Thyroid gland (tissue), 4 donors: Measurements from ENCODE around the gene PLCE1. TPM values are rescaled to one million over a fixed set of nuclear protein-coding genes. Genes with fewer than 3 reads are reported as not detected.

ENCODE experiments used
- DNase-seq, 2 donors: peaks; one replicate each; pipeline ENCODE4 v3.0.0-alpha.2; 2019
- H3K27ac ChIP-seq, 3 donors: fragments of 200-600 bp; sonication (generic); 1 replicate in 2 of 3; 2 replicates in 1 of 3; pipeline ENCODE4 v1.5.1; 2016 to 2019; ENCODE audit warnings: mild to moderate bottlenecking in 1 of 3, moderate library complexity in 1 of 3
- H3K27me3 ChIP-seq: fragments of 200-600 bp; sonication (generic); one replicate; pipeline ENCODE4 v1.5.1; 2019
- H3K36me3 ChIP-seq, 2 donors: fragments of 200-600 bp; sonication (generic); one replicate each; pipeline ENCODE4 v1.5.1; 2016 to 2019
- H3K4me1 ChIP-seq, 2 donors: fragments of 200-600 bp; sonication (generic); one replicate each; pipeline ENCODE4 v1.5.1; 2017 to 2019
- H3K4me3 ChIP-seq, 3 donors: fragments of 200-600 bp; sonication (generic); replicated peaks in 1 of 3; 1 replicate in 2 of 3; 2 replicates in 1 of 3; pipeline ENCODE4 v1.5.1; 2016; ENCODE audit warnings: mild to moderate bottlenecking in 1 of 3
- H3K9me3 ChIP-seq: fragments of 200-600 bp; sonication (generic); one replicate; pipeline ENCODE4 v1.5.1; 2017
- CTCF ChIP-seq, 6 experiments: fragments of 200-600 bp in 3 of 6; fragments of 450-650 bp in 3 of 6; sonication (generic) in 3 of 6; IDR thresholded peaks; one replicate each; pipeline ENCODE4 v1.5.1; 2016 to 2019; ENCODE audit warnings: antibody characterized with exemption in 6 of 6, mild to moderate bottlenecking in 2 of 6, inconsistent platforms in 1 of 6, moderate library complexity in 1 of 6
- POLR2A ChIP-seq, 2 donors: fragments of 450-650 bp; IDR thresholded peaks; one replicate each; pipeline ENCODE4 v1.6.1; 2017; ENCODE audit warnings: antibody characterized with exemption in 2 of 2, mild to moderate bottlenecking in 2 of 2, moderate library complexity in 1 of 2
- WGBS, 2 donors: methylation state at CpG; one replicate each; pipeline ENCODE4 v1.1.5; 2017; 5-methylcytosine and 5-hydroxymethylcytosine counted together
- intact Hi-C: fragments of 100-400 bp; cut with DNase I; formaldehyde crosslinking; loops from one replicate; pipeline ENCODE4 v1.15.1; 2023
- total RNA-seq, 4 donors: library from RNA; depleted of rRNA; stranded (reverse); fragments of >200 nt; gene quantifications; one replicate each; pipeline ENCODE4 v1.2.3, GENCODE V29; 2016

Gene PLCE1
- total RNA-seq, 4 donors from 2014 or later, result 15.5 to 29.8 (median 17.6) TPM

- no peak for TF ChIP-seq CTCF (IDR thresholded peaks at IDR 0.05)
- TF ChIP-seq POLR2A (IDR thresholded peaks at IDR 0.05), result no peak
- Histone ChIP-seq H3K9me3 (no peaks in the 10 kb centered on the region), H3K4me3 (no peak overlapping the region), H3K27me3 (no peaks in the 10 kb centered on the region), H3K36me3 (no peaks in the 10 kb centered on the region), H3K27ac (no peak overlapping the region), H3K4me1 (peaks cover 7 to 22% of the 10 kb centered on the region in 2 donors)
- DNase-seq, result no peak
- intact Hi-C loops, result no loop called here
- WGBS, 2 donors, result 85 to 89% methylated on average over 3 of the region's 3 CpGs
Measured at GRCh38 chr10:94003488-94003887, 9.8 kb downstream of the PLCE1 start.

GRCh38 chr10:94005050-94005449, 11.3 kb downstream of the PLCE1 start:
- Histone ChIP-seq H3K9me3 (no peaks in the 10 kb centered on the region), H3K4me3 (no peak overlapping the region), H3K27me3 (no peaks in the 10 kb centered on the region), H3K27ac (peak overlapping the region in 1 of 3 donors; percentile 8), H3K36me3 (no peaks in the 10 kb centered on the region), H3K4me1 (peaks cover 7 to 16% of the 10 kb centered on the region in 2 donors)
- WGBS, 2 donors, result 62 to 68% methylated on average over 2 of the region's 2 CpGs
- TF ChIP-seq POLR2A (IDR thresholded peaks at IDR 0.05), result no peak
- no peak for TF ChIP-seq CTCF (IDR thresholded peaks at IDR 0.05)
- DNase-seq, result peak; percentile 69 to 80
- intact Hi-C loops, result no loop called here

- intact Hi-C loops, result no loop called here
- H3K36me3 ChIP-seq, result no peaks in the 10 kb centered on the region
- H3K9me3 ChIP-seq, result no peaks in the 10 kb centered on the region
- no peak for TF ChIP-seq POLR2A (IDR thresholded peaks at IDR 0.05)
- TF ChIP-seq CTCF (IDR thresholded peaks at IDR 0.05), result no peak
- H3K27me3 ChIP-seq, result no peaks in the 10 kb centered on the region
- 43 to 50% methylated on average over 4 of the region's 4 CpGs for WGBS, 2 donors
- H3K4me3 ChIP-seq, result no peak overlapping the region
- H3K4me1 ChIP-seq, result peaks cover 7 to 15% of the 10 kb centered on the region in 2 donors
- DNase-seq, result peak; percentile 30 to 38
- H3K27ac ChIP-seq, result peak overlapping the region in 1 of 3 donors; percentile 42
Measured at GRCh38 chr10:94006591-94007550, 13.1 kb downstream of the PLCE1 start.

- DNase-seq, result no peak
- H3K9me3 ChIP-seq, result no peaks in the 10 kb centered on the region
- intact Hi-C loops, result no loop called here
- no peak overlapping the region for H3K27ac ChIP-seq
- 97 to 100% methylated on average over 2 of the region's 2 CpGs for WGBS, 2 donors
- H3K4me1 ChIP-seq, result peaks cover 18 to 31% of the 10 kb centered on the region in 2 donors
- no peak overlapping the region for H3K4me3 ChIP-seq
- no peaks in the 10 kb centered on the region for H3K27me3 ChIP-seq
- no peaks in the 10 kb centered on the region for H3K36me3 ChIP-seq
- no peak for TF ChIP-seq CTCF (IDR thresholded peaks at IDR 0.05)
- TF ChIP-seq POLR2A (IDR thresholded peaks at IDR 0.05), result no peak
Measured at GRCh38 chr10:94008526-94008925, 14.8 kb downstream of the PLCE1 start.

- Histone ChIP-seq H3K4me1 (peaks cover 25 to 38% of the 10 kb centered on the region in 2 donors), H3K36me3 (no peaks in the 10 kb centered on the region), H3K27ac (no peak overlapping the region), H3K4me3 (no peak overlapping the region), H3K9me3 (no peaks in the 10 kb centered on the region), H3K27me3 (no peaks in the 10 kb centered on the region)
- TF ChIP-seq CTCF (IDR thresholded peaks at IDR 0.05) (no peak), POLR2A (IDR thresholded peaks at IDR 0.05) (no peak)
- WGBS, 2 donors, result 87 to 97% methylated on average over 2 of the region's 2 CpGs
- intact Hi-C loops, result no loop called here
- no peak for DNase-seq
Measured at GRCh38 chr10:94010116-94010515, 16.4 kb downstream of the PLCE1 start.
